Keratinocyte (primary cell): ENCODE results near the gene CTAG1A.

Source experiments
- CTCF ChIP-seq, 3 experiments: IDR thresholded peaks in 1 of 3; conservative IDR thresholded peaks in 1 of 3; optimal IDR thresholded peaks in 1 of 3; 2 replicates in 2 of 3; 3 replicates in 1 of 3; pipeline versions ENCODE3 to v1.5.1; 2011; ENCODE audit warnings: low read length in 3 of 3, mild to moderate bottlenecking in 3 of 3, moderate library complexity in 2 of 3, control low read depth in 1 of 3, inconsistent platforms in 1 of 3; ENCODE audit not compliant: insufficient read depth in 2 of 3; ENCODE audit errors: extremely low read depth in 1 of 3
- EZH2 ChIP-seq: IDR thresholded peaks from one replicate; pipeline ENCODE4 v1.6.1; 2012; ENCODE audit warnings: inconsistent platforms, mild to moderate bottlenecking, low read length, moderate library complexity

- TF ChIP-seq CTCF (optimal IDR thresholded peaks at IDR 0.05 in 1 of 3, IDR thresholded peaks at IDR 0.05 in 1 of 3, conservative IDR thresholded peaks at IDR 0.05 in 1 of 3; ENCODE audit: extremely low read depth in 1 of 3, insufficient read depth in 2 of 3, low read length in 3 of 3) (no peak), EZH2 (no peak)
These were observed 13.7 kb downstream of the CTAG1A start for GRCh38 chrX:154598656-154599055.
